Stimulated activated CD8-positive, alpha-beta memory T cell treated with anti-CD3 and anti-CD28 coated beads, Interleukin-2, amount 100 ng/mL, for 48 hours (primary cell): Measurements from ENCODE around the gene CCDC142.

Source experiments
- DNase-seq, 2 donors: peaks; one replicate each; pipeline ENCODE4 v3.0.0-alpha.2; 2020; ENCODE audit warnings: low read depth in 2 of 2

CCDC142 gene

GRCh38 chr2:74513605-74514367 is 31.0 kb upstream of the CCDC142 start:
- DNase-seq, result no peak

DNA sequence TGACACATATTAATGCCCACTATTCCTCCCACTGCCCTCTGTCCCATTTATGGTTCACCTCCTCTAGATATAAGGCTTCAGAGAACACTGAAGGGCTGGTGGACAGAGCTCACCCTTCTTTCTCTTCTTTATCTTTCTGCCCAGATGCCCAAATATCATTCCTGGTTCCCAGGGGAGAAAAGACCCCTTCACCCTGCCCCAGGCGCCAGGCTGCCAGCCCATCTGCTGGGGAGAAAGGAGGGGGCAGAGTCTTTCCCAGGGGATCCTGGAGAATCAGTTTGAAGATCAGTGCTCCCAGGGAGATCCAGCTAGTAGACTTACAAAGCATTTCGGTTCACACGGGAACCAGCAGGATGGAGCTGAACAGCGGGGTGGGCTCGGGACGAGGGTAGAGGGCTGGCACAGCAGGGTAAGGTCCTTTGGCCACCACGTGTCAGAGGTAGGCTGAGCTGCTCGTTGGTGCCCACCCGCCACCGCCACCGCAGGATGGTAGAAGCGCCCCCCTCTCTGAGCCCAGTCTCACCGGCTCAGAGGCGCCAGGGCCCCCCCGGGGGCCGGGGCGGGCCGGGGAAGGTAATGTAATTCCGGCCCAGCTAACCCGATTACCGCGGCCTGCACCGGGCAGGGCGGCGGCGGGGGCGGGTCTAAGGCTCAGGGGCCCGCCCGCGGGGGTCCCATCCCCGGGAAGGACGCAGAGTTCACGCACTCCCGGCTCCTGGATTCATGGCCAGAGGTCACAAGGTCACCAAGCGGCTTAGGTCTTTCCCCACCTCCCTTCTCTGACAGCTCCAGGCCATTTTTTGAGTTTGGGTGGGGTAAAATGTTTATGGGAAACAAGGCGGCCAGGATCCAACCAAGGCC is 30.2 kb upstream of the CCDC142 start:
- DNase-seq, result no peak

DNA sequence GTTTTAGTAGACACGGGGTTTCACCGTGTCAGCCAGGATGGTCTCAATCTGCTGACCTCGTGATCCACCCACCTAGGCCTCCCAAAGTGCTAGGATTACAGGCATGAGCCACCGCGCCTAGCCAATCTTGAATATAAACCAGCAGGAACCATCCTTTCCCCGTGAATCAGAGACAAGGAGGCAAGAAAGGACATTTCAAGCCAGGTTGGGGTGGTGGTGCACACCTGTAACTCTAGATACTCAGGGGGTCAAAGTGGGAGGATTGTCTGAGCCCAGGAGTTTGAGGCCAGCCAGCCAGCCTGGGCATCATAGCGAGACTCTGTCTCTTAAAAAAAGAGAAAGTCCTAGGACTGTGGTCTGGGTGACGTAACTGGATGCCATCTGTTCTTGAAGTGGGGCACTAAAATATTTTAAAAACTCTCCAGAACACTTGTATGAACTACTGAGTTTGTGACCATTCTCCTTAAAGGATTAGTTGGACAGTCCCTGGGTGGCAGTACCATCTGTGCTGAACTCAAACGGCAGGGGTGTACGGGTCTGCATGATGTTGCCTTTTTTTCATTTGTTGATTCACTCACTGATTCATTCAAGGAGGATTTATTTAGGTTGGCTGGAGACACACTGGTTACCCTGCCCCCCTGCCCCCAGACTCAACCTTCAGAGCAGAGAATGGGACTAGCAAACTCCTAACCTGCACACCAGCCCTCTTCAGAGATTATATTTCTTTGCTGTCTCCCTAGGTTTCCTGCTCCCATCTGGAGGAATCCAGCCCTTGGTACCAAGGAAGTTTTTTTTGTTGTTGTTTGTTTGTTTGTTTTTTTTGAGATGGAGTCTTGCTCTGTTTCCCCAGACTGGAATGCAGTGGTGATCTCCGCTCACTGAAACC is 28.5 kb upstream of the CCDC142 start:
- DNase-seq, result no peak

DNA sequence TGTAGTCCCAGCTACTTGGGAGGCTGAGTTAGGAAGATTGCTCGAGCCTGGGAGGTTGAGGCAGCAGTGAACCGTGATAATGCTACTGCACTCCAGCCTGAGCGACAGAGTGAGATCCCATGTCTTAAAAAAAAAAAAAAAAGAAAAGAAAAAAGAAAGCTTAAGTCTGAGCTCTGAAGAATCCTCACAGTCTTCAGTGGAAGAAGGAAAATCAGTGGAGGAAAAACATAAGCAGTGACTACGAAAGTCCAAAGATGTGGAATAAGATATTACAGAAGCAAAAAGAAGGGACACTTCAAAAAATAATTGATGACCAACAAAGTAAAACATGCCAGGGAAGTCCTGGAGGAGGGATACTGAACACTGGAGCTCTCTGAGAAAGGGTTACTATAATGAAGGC is 27.5 kb upstream of the CCDC142 start:
- DNase-seq, result no peak

- no peak for DNase-seq
These were observed 25.2 kb upstream of the CCDC142 start for GRCh38 chr2:74507926-74508520.

GRCh38 chr2:74507145-74507925 is 24.5 kb upstream of the CCDC142 start, which contains the start of gene PCGF1:
Gene PCGF1 (minus strand): TSS chr2:74507695. CDS start chr2:74507668, 27 bp downstream.
- DNase-seq, result peak; percentile 96 to 99

GRCh38 chr2:74505448-74506246 is 22.8 kb upstream of the CCDC142 start:
- DNase-seq, result no peak

GRCh38 chr2:74504591-74504990 is 21.8 kb upstream of the CCDC142 start:
- no peak for DNase-seq

GRCh38 chr2:74503506-74504475 is 21.0 kb upstream of the CCDC142 start:
- DNase-seq, result no peak

DNA sequence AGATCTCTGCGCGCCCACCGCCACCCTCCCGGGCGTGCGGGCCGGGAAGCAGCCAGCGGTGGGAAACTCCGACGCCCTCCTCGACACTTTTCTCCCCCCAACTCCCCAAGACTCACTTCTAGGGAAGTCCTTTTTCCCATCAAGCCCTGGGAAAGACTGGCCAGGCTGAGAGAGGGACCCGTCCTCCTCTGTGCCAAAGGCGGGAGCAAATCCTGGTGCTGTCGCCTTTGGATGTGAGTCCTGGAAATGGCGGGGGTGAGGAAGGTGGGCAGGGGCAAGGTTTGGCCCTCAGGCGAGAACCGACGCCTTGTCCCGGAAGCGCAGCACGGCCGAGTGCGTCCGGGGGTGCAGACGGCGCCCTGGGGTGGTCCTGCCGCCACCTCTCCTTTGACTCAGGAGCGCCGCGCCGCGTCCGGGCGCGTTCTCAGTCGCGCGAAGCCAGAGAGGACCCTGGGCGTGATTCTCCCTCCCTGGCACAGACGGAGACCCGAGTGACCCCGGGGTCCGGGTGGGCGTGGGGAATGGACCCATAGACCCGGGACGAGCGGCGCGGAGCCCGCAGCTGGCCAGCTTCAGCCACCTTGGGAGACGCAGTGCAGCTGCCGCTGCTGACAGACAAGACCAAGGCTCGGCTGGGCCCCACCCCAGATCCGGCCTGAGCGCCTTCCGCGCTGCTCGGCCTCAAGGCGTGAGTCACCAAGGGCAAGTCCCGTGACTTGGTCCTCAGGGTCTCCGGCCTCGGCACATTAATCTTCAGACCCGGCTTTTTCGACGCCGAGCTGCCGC is 20.1 kb upstream of the CCDC142 start:
- DNase-seq, result no peak

GRCh38 chr2:74502147-74502719 is 19.4 kb upstream of the CCDC142 start:
- DNase-seq, result no peak

GRCh38 chr2:74501335-74502071 is 18.7 kb upstream of the CCDC142 start:
- no peak for DNase-seq

- no peak for DNase-seq
These were observed 17.8 kb upstream of the CCDC142 start for GRCh38 chr2:74500578-74500946.

DNA sequence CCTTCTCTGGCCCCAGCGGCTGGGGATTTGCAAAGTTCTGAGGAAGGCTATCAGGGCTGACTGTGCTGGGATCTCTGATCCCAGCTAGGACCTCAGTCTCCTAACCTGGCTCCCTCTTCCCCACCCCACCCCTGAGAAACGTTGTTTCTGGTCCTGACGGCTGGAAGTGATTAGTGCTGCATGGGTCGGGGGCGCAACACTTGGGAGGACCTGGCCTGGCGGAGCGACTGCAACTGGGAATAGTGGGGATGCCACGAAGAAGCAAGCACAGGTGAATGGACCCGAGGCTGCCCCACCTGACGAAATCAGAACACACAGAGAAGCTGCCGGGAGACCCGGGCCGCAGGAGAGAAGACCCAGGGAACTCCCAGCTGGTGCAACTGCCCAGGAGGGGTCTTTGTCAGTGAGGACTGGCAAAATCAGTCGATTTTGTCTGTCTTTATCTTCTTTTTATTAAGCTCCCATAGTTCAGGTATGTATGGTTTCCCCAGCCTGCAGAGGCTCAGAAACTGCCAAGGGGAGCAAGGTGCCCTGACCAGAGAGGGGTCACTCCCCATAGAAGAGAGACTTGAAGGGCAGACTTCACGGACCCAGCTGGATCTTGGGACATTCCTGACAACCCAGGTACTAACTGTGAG is 17.3 kb upstream of the CCDC142 start:
- DNase-seq, result no peak

DNA sequence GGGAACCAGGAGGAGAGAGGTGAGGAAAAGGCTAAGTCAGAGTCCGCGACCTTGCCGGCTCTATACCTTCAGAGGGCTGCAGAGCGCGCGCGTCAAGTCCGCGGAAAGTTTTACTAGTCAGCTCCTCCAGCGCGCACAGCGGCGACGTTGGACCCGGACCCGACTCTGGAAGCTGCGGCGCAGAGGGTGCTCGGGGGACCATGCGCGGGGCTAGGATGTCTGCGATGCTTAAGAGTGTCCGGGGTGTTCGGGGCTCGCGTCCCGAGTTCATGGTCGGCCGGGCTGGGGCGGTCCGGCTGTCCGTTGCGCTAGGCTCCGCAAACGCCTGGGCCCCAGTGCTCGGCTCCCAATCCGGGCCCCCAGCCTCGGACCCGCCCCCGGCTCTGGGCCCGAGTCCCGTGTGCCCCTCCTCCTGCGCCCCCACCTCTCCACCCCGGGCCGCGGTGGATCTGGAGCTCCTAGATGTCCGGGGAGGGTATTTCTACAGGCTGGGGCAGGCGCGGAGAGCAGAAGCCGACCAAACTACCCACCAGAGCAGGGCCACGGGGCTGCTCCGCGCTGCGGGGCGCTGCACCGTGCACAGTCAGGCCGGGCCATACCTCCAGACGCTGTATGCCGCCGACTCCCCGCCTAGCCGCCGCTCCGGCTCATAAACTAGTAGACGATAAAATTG is 16.6 kb upstream of the CCDC142 start, which contains the start of gene LBX2:
Gene LBX2, minus strand, starts transcription at position 337 of the 673 bp plus-strand sequence. Its CDS starts 66 bp downstream, at position 271.
- DNase-seq, result no peak
